H9 (cell line): Measurements from ENCODE around the gene COG4. TPM values are rescaled to one million over a fixed set of nuclear protein-coding genes. Genes with fewer than 3 reads are reported as not detected.
"Not testable (repeated sequence)": the region's sequence is repeated elsewhere in the genome, so short reads cannot be mapped to it uniquely, and the experiment has no call there.

ENCODE experiments used
- DNase-seq: peaks from one replicate; pipeline ENCODE4 v3.0.0-alpha.2; 2017
- H2AFZ ChIP-seq: one replicate; pipeline ENCODE4 v1.6.1; 2013; ENCODE audit warnings: mild to moderate bottlenecking, low read length, control low read depth, moderate library complexity
- H2AK5ac ChIP-seq: 2 replicates; pipeline ENCODE4 v1.6.1; 2013; ENCODE audit warnings: low read length, control low read depth, mixed read lengths; ENCODE audit not compliant: insufficient read length
- H2BK120ac ChIP-seq: one replicate; pipeline ENCODE4 v1.6.1; 2013; ENCODE audit warnings: low read depth, mild to moderate bottlenecking, low read length, control low read depth, inconsistent platforms; ENCODE audit not compliant: poor library complexity, severe bottlenecking
- H2BK12ac ChIP-seq: 2 replicates; pipeline ENCODE4 v1.6.1; 2013; ENCODE audit warnings: low read length, control low read depth, mixed read lengths, low read depth; ENCODE audit not compliant: insufficient read length
- H2BK15ac ChIP-seq: 2 replicates; pipeline ENCODE4 v1.6.1; 2013; ENCODE audit warnings: low read depth, low read length, control low read depth
- H2BK20ac ChIP-seq: one replicate; pipeline ENCODE4 v1.6.1; 2013; ENCODE audit warnings: low read depth, mild to moderate bottlenecking, low read length, control low read depth, inconsistent platforms; ENCODE audit not compliant: poor library complexity, severe bottlenecking
- H2BK5ac ChIP-seq: 2 replicates; pipeline ENCODE4 v1.6.1; 2013; ENCODE audit warnings: low read length, control low read depth, mixed read lengths; ENCODE audit not compliant: insufficient read length
- H3K14ac ChIP-seq: 2 replicates; pipeline ENCODE4 v1.6.1; 2013; ENCODE audit warnings: low read length, control low read depth; ENCODE audit not compliant: insufficient read depth
- H3K18ac ChIP-seq: 2 replicates; pipeline ENCODE4 v1.6.1; 2013; ENCODE audit warnings: low read depth, mild to moderate bottlenecking, mixed read lengths, low read length, control low read depth; ENCODE audit not compliant: insufficient read length
- H3K23ac ChIP-seq: 2 replicates; pipeline ENCODE4 v1.6.1; 2013; ENCODE audit warnings: low read length, control low read depth, mixed read lengths, low read depth; ENCODE audit not compliant: insufficient read length
- H3K23me2 ChIP-seq: 2 replicates; pipeline ENCODE4 v1.6.1; 2013; ENCODE audit warnings: low read depth, mild to moderate bottlenecking, mixed read lengths, low read length, control low read depth; ENCODE audit not compliant: insufficient read length, poor library complexity, severe bottlenecking
- H3K27ac ChIP-seq: 2 replicates; pipeline ENCODE4 v1.5.1; 2013; ENCODE audit warnings: low read length, control low read depth, mixed read lengths, low read depth; ENCODE audit not compliant: insufficient read length
- H3K27me3 ChIP-seq: 2 replicates; pipeline ENCODE4 v1.6.1; 2013; ENCODE audit warnings: low read length, control low read depth, inconsistent platforms; ENCODE audit not compliant: insufficient read depth
- H3K4ac ChIP-seq: 2 replicates; pipeline ENCODE4 v1.6.1; 2013; ENCODE audit warnings: low read depth, mild to moderate bottlenecking, control low read depth, inconsistent platforms, low read length, moderate library complexity
- H3K4me1 ChIP-seq: 2 replicates; pipeline ENCODE4 v1.6.1; 2013; ENCODE audit warnings: low read length, control low read depth, inconsistent platforms; ENCODE audit not compliant: insufficient read depth
- H3K4me2 ChIP-seq: 2 replicates; pipeline ENCODE4 v1.6.1; 2013; ENCODE audit warnings: low read length, control low read depth, mixed read lengths; ENCODE audit not compliant: insufficient read length, insufficient read depth
- H3K56ac ChIP-seq: 2 replicates; pipeline ENCODE4 v1.6.1; 2013; ENCODE audit warnings: low read depth, mild to moderate bottlenecking, mixed read lengths, low read length, control low read depth; ENCODE audit not compliant: insufficient read length
- H3K79me1 ChIP-seq: 2 replicates; pipeline ENCODE4 v1.6.1; 2013; ENCODE audit warnings: low read depth, mild to moderate bottlenecking, moderate library complexity, low read length, control low read depth, inconsistent platforms; ENCODE audit not compliant: insufficient read depth, poor library complexity, severe bottlenecking
- H3K79me2 ChIP-seq: 2 replicates; pipeline ENCODE4 v1.6.1; 2013; ENCODE audit warnings: low read length, control low read depth, inconsistent platforms; ENCODE audit not compliant: insufficient read depth
- H3K9ac ChIP-seq: 2 replicates; pipeline ENCODE4 v1.6.1; 2013; ENCODE audit warnings: low read length, control low read depth, mixed read lengths; ENCODE audit not compliant: insufficient read length; ENCODE audit errors: extremely low read depth
- H3K9me3 ChIP-seq: one replicate; pipeline ENCODE4 v1.6.1; 2013; ENCODE audit warnings: low read depth, low read length, inconsistent platforms; ENCODE audit not compliant: control insufficient read depth
- H3T11ph ChIP-seq: one replicate; pipeline ENCODE4 v1.6.1; 2013; ENCODE audit warnings: mild to moderate bottlenecking, low read length, control low read depth, inconsistent platforms
- H4K20me1 ChIP-seq: one replicate; pipeline ENCODE4 v1.6.1; 2013; ENCODE audit not compliant: control insufficient read depth, insufficient read length, insufficient read depth
- H4K5ac ChIP-seq: 2 replicates; pipeline ENCODE4 v1.6.1; 2013; ENCODE audit warnings: low read depth, mild to moderate bottlenecking, mixed read lengths, low read length, control low read depth; ENCODE audit not compliant: insufficient read length
- H4K8ac ChIP-seq: replicated peaks from 2 replicates; pipeline ENCODE4 v1.6.1; 2013; ENCODE audit warnings: low read length, control low read depth, mixed read lengths, low read depth; ENCODE audit not compliant: insufficient read length
- H4K91ac ChIP-seq: 2 replicates; pipeline ENCODE4 v1.6.1; 2013; ENCODE audit warnings: low read depth, mild to moderate bottlenecking, moderate library complexity, mixed read lengths, low read length, control low read depth; ENCODE audit not compliant: insufficient read length
- H3K27ac Mint-ChIP-seq, 3 experiments: 2 replicates in 2 of 3; 3 replicates in 1 of 3; pipeline ENCODE4 v1.8.0; 2020 to 2021; ENCODE audit warnings: mixed read lengths in 3 of 3, mild to moderate bottlenecking in 1 of 3, moderate library complexity in 1 of 3
- H3K27me3 Mint-ChIP-seq: 2 replicates; pipeline ENCODE4 v1.8.0; 2021; ENCODE audit warnings: low read depth, mild to moderate bottlenecking, moderate library complexity, mixed read lengths
- H3K36me3 Mint-ChIP-seq, 3 experiments: 2 replicates in 2 of 3; 3 replicates in 1 of 3; pipeline ENCODE4 v1.8.0; 2020 to 2021; ENCODE audit warnings: low read depth in 3 of 3, mixed read lengths in 3 of 3; ENCODE audit not compliant: insufficient read depth in 1 of 3
- H3K4me1 Mint-ChIP-seq, 2 experiments: 2 replicates each; pipeline ENCODE4 v1.8.0; 2020; ENCODE audit warnings: mixed read lengths in 2 of 2
- H3K4me3 Mint-ChIP-seq, 2 experiments: 2 replicates in 1 of 2; 3 replicates in 1 of 2; pipeline ENCODE4 v1.8.0; 2020 to 2021; ENCODE audit warnings: mild to moderate bottlenecking in 2 of 2, mixed read lengths in 2 of 2, moderate library complexity in 1 of 2
- H3K9me3 Mint-ChIP-seq, 2 experiments: 2 replicates in 1 of 2; 3 replicates in 1 of 2; pipeline ENCODE4 v1.8.0; 2020; ENCODE audit warnings: mild to moderate bottlenecking in 2 of 2, mixed read lengths in 2 of 2, moderate library complexity in 1 of 2
- CTCF ChIP-seq: fragments of 200-600 bp; sonication (generic); conservative IDR thresholded peaks from 3 replicates; pipeline ENCODE4 v1.8.0; 2021; ENCODE audit warnings: antibody characterized with exemption, mild to moderate bottlenecking
- WGBS: extraction: QIAGEN DNeasy Blood & Tissue Kit; methylation state at CpG from one replicate; pipeline ENCODE4 v1.1.7; 2013; ENCODE audit warnings: missing lambda C conversion rate, low lambda C conversion rate, mixed read lengths; ENCODE audit not compliant: insufficient read length; ENCODE audit errors: extremely low coverage; 5-methylcytosine and 5-hydroxymethylcytosine counted together
- total RNA-seq: library from RNA; stranded (reverse); gene quantifications from 2 replicates; pipeline ENCODE4 v1.2.1, GENCODE V29; 2021

The COG4 gene
- total RNA-seq, 1 experiment from 2014 or later = 51.9 TPM

GRCh38 chr16:70526403-70526802, 3.0 kb upstream of the COG4 start:
- Mint-ChIP-seq H3K27ac (peak overlapping the region in 1 of 3 experiments; percentile 6; a peak in 1 of 7 replicates), H3K4me1 (peaks cover 34 to 37% of the 10 kb centered on the region in 2 experiments), H3K27me3 (no peaks in the 10 kb centered on the region), H3K36me3 (peaks cover 49 to 73% (median 65%) of the 10 kb centered on the region in 3 experiments), H3K4me3 (peak overlapping the region; percentile 79 to 93), H3K9me3 (no peaks in the 10 kb centered on the region; a peak in 1 of 5 replicates)
- Histone ChIP-seq H3K23ac (no peak overlapping the region), H4K20me1 (no peaks in the 10 kb centered on the region), H2BK5ac (no peak overlapping the region), H3K27ac (no peak overlapping the region), H3K23me2 (peaks cover 10% of the 10 kb centered on the region), H3K79me2 (peaks cover 38% of the 10 kb centered on the region; the same call in 1 of the 2 replicates), H3K14ac (no peak overlapping the region), H3T11ph (no peak overlapping the region), H3K4me1 (peaks cover 7% of the 10 kb centered on the region; the same call in 1 of the 2 replicates), H3K27me3 (no peaks in the 10 kb centered on the region), H3K56ac (no peak overlapping the region), H4K91ac (no peak overlapping the region), H2AK5ac (no peak overlapping the region), H4K5ac (no peak overlapping the region), H3K4me2 (peak overlapping the region; percentile 79), H3K4ac (no peak overlapping the region), H2BK120ac (no peak overlapping the region), H2BK15ac (no peak overlapping the region), H3K79me1 (peaks cover 14% of the 10 kb centered on the region), H2BK20ac (no peak overlapping the region), H4K8ac (no peak overlapping the region), H2BK12ac (no peak overlapping the region), H3K18ac (no peak overlapping the region), H2AFZ (no peak overlapping the region), H3K9ac (peak overlapping the region; percentile 38), H3K9me3 (no peaks in the 10 kb centered on the region)
- WGBS = no CpG with 5 or more reads among the region's 6 CpGs
- DNase-seq = no peak
- no peak for TF ChIP-seq CTCF

- not testable (repeated sequence) for H2BK15ac ChIP-seq, H3K9me3 ChIP-seq, H2BK12ac ChIP-seq, H3K9me3 Mint-ChIP-seq, H3T11ph ChIP-seq, H2AK5ac ChIP-seq, H3K27me3 ChIP-seq, H3K56ac ChIP-seq, H2BK5ac ChIP-seq, H4K8ac ChIP-seq, H3K23ac ChIP-seq, H2BK20ac ChIP-seq, H4K20me1 ChIP-seq, DNase-seq, H2BK120ac ChIP-seq, H3K4me1 ChIP-seq, H3K27me3 Mint-ChIP-seq, H2AFZ ChIP-seq, H3K4ac ChIP-seq, H3K79me1 ChIP-seq
- peak overlapping the region; percentile 99 for H3K27ac Mint-ChIP-seq
- Histone ChIP-seq H3K4me2 (peak overlapping the region; percentile 56), H3K79me2 (peaks cover 38% of the 10 kb centered on the region; the same call in 1 of the 2 replicates), H3K18ac (peak overlapping the region; percentile 98), H3K9ac (peak overlapping the region; percentile 97), H3K27ac (peak overlapping the region; percentile 58), H3K23me2 (peaks cover 10% of the 10 kb centered on the region), H3K14ac (peak overlapping the region; percentile 95; the same call in 1 of the 2 replicates), H4K91ac (peak overlapping the region; percentile 15), H4K5ac (peak overlapping the region; percentile 98)
- peak overlapping the region; percentile 93 to 97 for H3K4me3 Mint-ChIP-seq
- H3K4me1 Mint-ChIP-seq = peaks cover 33 to 39% of the 10 kb centered on the region in 2 experiments
- no CpG with 5 or more reads among the region's 24 CpGs for WGBS
- peaks cover 37 to 57% (median 48%) of the 10 kb centered on the region in 3 experiments for H3K36me3 Mint-ChIP-seq
Observed at GRCh38 chr16:70524399-70524825, 1.1 kb upstream of the COG4 start.
